ENCODE results near the gene PRKD1. TPM values are rescaled to one million over a fixed set of nuclear protein-coding genes. Genes with fewer than 3 reads are reported as not detected.

Gene PRKD1
- total RNA-seq, 4 donors from 2014 or later, result 27.4 to 30.9 (median 29.7) TPM

DNA sequence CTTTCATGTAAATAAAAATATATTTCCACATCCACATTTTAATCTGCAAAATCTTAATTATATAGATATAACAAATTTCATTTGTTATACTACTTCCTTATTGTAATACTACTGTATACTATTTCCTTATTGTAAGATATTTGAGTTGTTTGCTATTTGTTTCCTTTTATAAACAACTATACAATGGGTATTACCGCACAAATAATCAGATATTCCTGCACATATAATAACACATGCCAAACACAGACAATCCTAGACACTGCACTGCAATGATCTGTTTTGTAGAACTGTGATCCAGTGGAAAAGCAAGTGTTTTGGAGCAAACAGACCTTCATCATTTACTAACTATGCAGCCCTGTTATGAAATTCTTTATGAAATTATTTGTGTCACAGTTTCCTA, 30.5 kb downstream of the PRKD1 start:
- TF ChIP-seq EP300 (IDR thresholded peaks at IDR 0.05) (no peak), POLR2A (IDR thresholded peaks at IDR 0.05) (no peak)
- TF ChIP-seq, protein P1, sequence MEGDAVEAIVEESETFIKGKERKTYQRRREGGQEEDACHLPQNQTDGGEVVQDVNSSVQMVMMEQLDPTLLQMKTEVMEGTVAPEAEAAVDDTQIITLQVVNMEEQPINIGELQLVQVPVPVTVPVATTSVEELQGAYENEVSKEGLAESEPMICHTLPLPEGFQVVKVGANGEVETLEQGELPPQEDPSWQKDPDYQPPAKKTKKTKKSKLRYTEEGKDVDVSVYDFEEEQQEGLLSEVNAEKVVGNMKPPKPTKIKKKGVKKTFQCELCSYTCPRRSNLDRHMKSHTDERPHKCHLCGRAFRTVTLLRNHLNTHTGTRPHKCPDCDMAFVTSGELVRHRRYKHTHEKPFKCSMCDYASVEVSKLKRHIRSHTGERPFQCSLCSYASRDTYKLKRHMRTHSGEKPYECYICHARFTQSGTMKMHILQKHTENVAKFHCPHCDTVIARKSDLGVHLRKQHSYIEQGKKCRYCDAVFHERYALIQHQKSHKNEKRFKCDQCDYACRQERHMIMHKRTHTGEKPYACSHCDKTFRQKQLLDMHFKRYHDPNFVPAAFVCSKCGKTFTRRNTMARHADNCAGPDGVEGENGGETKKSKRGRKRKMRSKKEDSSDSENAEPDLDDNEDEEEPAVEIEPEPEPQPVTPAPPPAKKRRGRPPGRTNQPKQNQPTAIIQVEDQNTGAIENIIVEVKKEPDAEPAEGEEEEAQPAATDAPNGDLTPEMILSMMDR (IDR thresholded peaks at IDR 0.05), result no peak
- H3K27me3 ChIP-seq, result no peaks in the 10 kb centered on the region
- peaks cover 0 to 5% (median 0%) of the 10 kb centered on the region in 4 donors for H3K9me3 ChIP-seq
- H3K27ac ChIP-seq, result no peak overlapping the region
- 89 to 94% methylated on average over 1 of the region's 1 CpG for WGBS, 2 donors
- H3K4me3 ChIP-seq, result no peak overlapping the region
- no peak for DNase-seq (ENCODE audit: low spot score in 2 of 2)
- H3K36me3 ChIP-seq, result no peaks in the 10 kb centered on the region
- H3K4me1 ChIP-seq, result no peaks in the 10 kb centered on the region

DNA sequence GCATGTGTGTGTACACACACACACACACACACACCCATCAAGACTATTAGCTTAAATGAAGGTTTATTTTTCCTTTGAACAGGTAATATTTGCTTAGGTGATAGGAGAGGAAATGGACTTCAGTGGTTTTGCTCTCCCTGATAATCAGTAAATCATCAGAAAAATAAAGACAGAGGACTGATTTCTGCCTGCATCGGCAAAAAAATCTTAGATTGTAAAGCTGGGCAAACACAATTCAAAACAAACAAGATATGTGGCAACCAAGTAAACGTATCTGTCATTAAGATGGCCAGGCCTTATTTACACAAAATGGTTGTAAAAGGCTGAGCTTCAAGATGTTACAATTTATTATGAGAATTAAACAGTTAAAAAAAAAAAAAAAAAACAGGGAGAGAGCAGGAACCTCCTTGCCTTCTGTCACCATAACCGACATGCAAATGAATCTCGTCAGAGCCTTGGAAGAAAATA, 31.3 kb downstream of the PRKD1 start:
- Histone ChIP-seq H3K9me3 (peaks cover 0 to 5% (median 0%) of the 10 kb centered on the region in 4 donors), H3K27ac (no peak overlapping the region), H3K36me3 (no peaks in the 10 kb centered on the region), H3K4me3 (no peak overlapping the region), H3K4me1 (no peaks in the 10 kb centered on the region), H3K27me3 (no peaks in the 10 kb centered on the region)
- TF ChIP-seq POLR2A (IDR thresholded peaks at IDR 0.05) (no peak), EP300 (IDR thresholded peaks at IDR 0.05) (no peak)
- TF ChIP-seq, protein P1 (IDR thresholded peaks at IDR 0.05), result no peak
- WGBS, 2 donors, result 73 to 75% methylated on average over 4 of the region's 4 CpGs
- DNase-seq (ENCODE audit: low spot score in 2 of 2), result no peak

DNA sequence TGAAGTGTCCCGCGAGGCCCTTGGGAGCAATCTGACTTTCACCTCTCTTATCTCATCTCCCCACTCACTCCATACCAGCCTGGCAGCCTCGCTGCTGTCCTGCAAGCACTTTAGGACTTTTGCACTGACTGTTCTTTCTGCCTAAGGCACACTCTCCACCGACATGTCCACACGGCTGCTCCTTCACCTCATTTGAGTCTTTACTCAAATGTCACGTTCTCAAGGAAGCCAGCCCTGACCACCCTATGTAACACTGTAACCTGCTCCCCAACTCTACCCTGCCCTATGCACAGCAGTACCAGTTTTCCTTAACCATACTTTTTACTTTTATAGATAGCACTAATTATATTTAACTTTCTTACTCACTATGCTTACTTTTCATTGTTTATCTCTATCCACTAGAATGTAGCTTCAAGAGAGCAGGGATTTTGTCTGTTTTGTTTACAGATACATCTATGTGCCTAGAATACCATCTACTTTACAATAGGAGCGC, 32.0 kb downstream of the PRKD1 start:
- no peak for TF ChIP-seq EP300 (IDR thresholded peaks at IDR 0.05)
- H3K9me3 ChIP-seq, result no peaks in the 10 kb centered on the region
- DNase-seq (ENCODE audit: low spot score in 2 of 2), result no peak
- WGBS, 2 donors, result 82 to 87% methylated on average over 7 of the region's 7 CpGs
- H3K4me3 ChIP-seq, result no peak overlapping the region
- H3K4me1 ChIP-seq, result no peaks in the 10 kb centered on the region
- no peaks in the 10 kb centered on the region for H3K27me3 ChIP-seq
- no peak overlapping the region for H3K27ac ChIP-seq
- H3K36me3 ChIP-seq, result no peaks in the 10 kb centered on the region

DNA sequence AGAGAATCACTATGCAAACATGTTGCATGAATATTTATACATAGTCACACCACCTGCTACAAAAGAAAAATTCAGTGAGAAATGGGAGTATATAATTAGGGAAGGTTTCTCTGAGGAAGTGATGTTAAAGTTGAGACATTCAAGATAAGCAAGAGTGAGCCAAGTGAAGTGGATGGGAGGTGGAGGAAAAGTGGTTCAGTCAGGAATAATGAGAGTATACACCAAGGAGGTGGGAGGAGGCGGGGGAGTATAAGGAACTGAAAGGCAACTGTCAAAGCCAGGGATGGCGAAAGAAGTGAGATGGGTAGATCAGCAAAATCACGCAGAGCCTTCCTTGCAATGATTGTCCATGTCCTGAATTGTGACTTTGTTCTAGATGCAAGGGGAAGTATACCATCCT, 33.7 kb downstream of the PRKD1 start:
- Histone ChIP-seq H3K4me3 (no peak overlapping the region), H3K36me3 (no peaks in the 10 kb centered on the region), H3K4me1 (no peaks in the 10 kb centered on the region), H3K9me3 (no peaks in the 10 kb centered on the region), H3K27me3 (no peaks in the 10 kb centered on the region), H3K27ac (no peak overlapping the region)
- TF ChIP-seq, protein P1 (IDR thresholded peaks at IDR 0.05), result no peak
- no peak for TF ChIP-seq EP300 (IDR thresholded peaks at IDR 0.05)
- no peak for TF ChIP-seq POLR2A (IDR thresholded peaks at IDR 0.05)
- no peak for DNase-seq (ENCODE audit: low spot score in 2 of 2)
- WGBS, 2 donors, result 79 to 81% methylated on average over 3 of the region's 3 CpGs

DNA sequence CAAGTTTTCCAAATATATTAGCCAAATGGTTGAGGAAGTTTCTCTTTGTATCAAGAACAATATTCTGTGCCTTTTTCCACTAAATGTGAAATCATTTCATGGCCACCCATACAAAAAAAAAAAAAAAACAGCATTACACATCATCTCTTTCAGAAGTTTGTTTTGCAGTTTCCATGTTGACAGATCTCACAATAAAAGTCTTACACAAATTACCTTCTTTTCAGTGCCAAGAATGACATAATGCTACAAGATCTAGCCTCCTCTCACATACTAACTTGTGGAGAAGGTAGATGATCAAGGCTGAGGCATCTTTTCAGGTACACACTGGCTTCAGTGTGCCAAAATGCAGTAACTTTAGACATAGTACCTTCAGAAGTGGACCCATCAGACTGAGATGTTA, 35.3 kb downstream of the PRKD1 start:
- Histone ChIP-seq H3K9me3 (no peaks in the 10 kb centered on the region), H3K4me3 (no peak overlapping the region), H3K27me3 (no peaks in the 10 kb centered on the region), H3K27ac (no peak overlapping the region), H3K36me3 (no peaks in the 10 kb centered on the region), H3K4me1 (no peaks in the 10 kb centered on the region)
- no peak for DNase-seq (ENCODE audit: low spot score in 2 of 2)
- no peak for TF ChIP-seq EP300 (IDR thresholded peaks at IDR 0.05)
- TF ChIP-seq, protein P1 (IDR thresholded peaks at IDR 0.05), result no peak
- TF ChIP-seq POLR2A (IDR thresholded peaks at IDR 0.05), result no peak

DNA sequence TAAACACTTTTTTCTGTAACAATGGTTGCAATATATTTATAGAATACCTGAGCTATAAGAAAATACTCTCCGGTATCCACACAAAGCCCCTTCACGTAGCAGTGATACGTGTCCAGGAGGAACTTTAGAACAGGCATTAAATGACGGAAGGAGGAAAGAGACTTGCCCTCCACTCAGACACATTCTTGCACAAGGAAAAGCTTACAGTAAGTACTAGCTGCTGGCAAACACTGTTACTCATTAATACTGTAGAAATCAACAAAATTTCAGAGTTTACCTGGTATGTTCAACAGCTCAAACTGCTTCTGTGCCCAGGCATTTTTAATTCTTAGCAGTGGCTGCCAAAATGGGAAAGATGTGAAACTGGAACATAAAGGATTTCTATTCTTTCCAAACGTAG, 41.7 kb downstream of the PRKD1 start:
- H3K27ac ChIP-seq, result no peak overlapping the region

More for the DNA sequence above, 41.7 kb downstream of the PRKD1 start:
- H3K36me3 ChIP-seq, result no peaks in the 10 kb centered on the region
- DNase-seq (ENCODE audit: low spot score in 2 of 2), result no peak
- no peak overlapping the region for H3K4me3 ChIP-seq
- 86 to 92% methylated on average over 5 of the region's 5 CpGs for WGBS, 2 donors
- no peaks in the 10 kb centered on the region for H3K4me1 ChIP-seq
- TF ChIP-seq, protein P1 (IDR thresholded peaks at IDR 0.05), result no peak
- TF ChIP-seq POLR2A (IDR thresholded peaks at IDR 0.05), result no peak
- TF ChIP-seq EP300 (IDR thresholded peaks at IDR 0.05), result no peak
- H3K9me3 ChIP-seq, result no peaks in the 10 kb centered on the region
- H3K27me3 ChIP-seq, result no peaks in the 10 kb centered on the region

Measured in tibial nerve (tissue), 4 donors.